HPDE6-E6E7 (cell line): ENCODE data around the gene ARHGAP42.
A peak's percentile ranks its signal among the peaks of the same experiment; 100 is the strongest.

Source experiments
- DNase-seq: peaks from one replicate; pipeline ENCODE4 v3.0.0; 2011; ENCODE audit warnings: missing footprints; ENCODE audit errors: extremely low spot score

The ARHGAP42 gene

GRCh38 chr11:100799445-100799844 is 112.4 kb downstream of the ARHGAP42 start:
- no peak for DNase-seq

- DNase-seq: no peak
Observed at GRCh38 chr11:100800202-100800601, 113.1 kb downstream of the ARHGAP42 start.

GRCh38 chr11:100801225-100801999 is 114.3 kb downstream of the ARHGAP42 start:
- no peak for DNase-seq

DNA sequence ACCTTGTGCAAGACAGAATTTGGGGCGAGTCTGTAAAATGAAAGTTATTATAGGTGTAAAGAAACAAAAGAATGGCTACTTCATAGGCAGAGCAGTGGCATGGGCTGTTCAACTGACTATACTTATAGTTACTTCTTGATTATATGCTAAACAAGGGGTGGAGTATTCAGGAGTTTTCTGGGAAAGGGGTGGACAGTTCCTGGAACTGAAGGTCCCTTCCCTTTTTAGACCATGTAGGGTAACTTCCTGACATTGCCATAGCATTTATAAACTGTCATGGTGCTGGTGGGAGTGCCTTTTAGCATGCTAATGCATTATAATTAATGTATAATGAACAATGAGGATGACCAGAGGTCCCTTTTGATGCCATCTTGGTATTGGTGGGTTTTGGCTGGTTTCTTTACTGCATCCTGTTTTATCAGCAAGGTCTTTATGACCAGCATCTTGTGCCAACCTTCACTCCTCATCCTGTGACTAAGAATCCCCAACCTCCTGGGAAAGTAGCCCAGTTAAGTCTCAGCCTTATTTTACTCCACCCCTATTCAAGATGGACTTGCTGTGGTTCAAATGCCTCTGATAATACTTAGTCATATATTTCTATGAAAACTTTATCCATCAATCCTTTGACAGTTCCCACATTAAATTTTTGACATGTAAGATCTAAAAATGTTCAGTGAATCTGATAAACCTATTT is 118.6 kb downstream of the ARHGAP42 start:
- DNase-seq: no peak

DNA sequence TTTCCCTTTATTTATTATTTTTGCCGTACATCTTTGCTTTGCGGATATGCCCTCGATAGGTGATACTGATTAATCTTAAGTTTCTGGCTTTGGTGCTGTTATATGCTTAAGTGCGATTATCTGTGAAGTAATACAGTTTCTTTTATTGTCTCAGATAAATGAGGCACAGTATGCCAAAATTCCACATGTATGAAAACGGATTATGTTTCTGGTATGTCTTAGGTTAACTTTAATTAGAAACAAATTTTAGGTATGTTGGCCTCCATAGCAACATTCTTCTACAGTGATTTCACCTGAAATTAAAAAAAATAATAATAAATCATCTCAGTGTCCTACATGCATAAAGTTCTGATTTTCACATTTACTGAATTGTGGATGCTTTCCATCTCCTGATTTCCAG is 119.2 kb downstream of the ARHGAP42 start:
- no peak for DNase-seq

DNA sequence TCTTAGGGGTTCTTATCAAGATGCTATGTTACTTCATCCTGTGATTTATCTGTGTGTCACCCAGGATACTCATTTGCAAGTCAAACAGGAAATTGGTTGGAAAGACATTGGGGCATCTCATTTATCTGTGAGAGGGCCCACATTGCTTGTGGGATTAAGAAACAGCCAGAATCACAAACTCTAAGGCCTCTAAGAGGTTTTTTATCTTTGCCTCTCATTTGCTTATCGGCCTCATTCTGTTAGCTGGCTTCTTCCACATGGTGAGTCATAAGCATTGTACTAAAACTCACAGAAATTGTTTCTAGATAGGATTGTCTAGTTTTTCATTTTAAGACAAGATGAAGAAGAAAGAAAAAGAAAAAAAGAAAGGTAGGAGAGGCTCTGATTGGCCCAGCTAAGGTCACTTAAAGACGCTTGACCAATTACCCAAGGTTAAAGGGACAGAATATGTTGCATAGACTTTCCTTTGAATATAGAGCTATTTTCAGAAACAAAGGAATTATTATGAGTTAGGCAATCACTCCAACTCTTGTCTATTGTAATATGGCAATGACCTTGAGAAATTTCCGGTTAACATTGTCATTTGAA is 121.9 kb downstream of the ARHGAP42 start:
- DNase-seq: no peak

- no peak for DNase-seq
Observed at GRCh38 chr11:100810146-100810545, 123.1 kb downstream of the ARHGAP42 start.

GRCh38 chr11:100810666-100811065 is 123.6 kb downstream of the ARHGAP42 start:
- DNase-seq: no peak

GRCh38 chr11:100812517-100812916 is 125.4 kb downstream of the ARHGAP42 start:
- DNase-seq: no peak

GRCh38 chr11:100815787-100816330 is 128.8 kb downstream of the ARHGAP42 start:
- no peak for DNase-seq

GRCh38 chr11:100816823-100817222 is 129.7 kb downstream of the ARHGAP42 start:
- DNase-seq: no peak

GRCh38 chr11:100817620-100818019 is 130.5 kb downstream of the ARHGAP42 start:
- DNase-seq: no peak

DNA sequence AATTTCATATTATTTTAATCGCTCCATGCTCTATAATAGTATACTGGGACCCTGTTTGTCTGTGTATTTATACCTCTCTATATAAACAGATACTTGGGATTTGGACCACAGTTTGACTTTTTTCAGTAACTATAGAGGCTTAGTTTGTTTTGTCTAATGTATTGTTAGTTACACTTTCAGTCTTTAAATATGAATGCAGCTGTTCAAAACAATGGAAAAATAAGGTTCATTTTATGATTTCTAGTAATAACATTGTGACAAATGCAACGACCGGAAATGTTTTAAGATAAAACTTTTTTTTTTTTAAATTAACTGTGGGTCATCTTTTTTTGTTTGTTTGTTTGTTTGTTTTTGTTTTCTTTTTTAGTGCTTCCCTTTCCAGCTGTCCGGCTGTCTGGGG is 133.5 kb downstream of the ARHGAP42 start:
- DNase-seq: no peak

DNA sequence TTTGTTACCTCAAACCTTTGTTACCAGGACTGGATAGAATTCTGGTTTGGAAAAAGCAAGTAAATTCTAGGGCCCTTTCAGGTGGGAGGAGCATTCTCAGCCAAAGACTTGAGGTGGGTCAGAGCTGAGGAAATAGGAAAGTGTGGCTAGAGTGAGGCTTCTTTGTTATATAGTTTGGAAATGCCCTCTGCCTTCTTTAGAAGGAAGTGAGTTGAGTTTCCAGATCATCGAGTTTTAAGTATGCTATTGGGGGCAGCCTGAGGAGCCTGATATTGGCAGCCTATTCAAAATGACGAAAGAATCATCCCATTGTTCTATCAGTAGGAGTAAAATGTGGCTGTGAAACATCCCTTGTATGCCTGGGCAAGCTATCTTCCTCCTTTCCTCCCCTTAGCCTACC is 134.1 kb downstream of the ARHGAP42 start:
- no peak for DNase-seq

GRCh38 chr11:100823360-100823759 is 136.3 kb downstream of the ARHGAP42 start:
- no peak for DNase-seq

- no peak for DNase-seq
Observed at GRCh38 chr11:100824041-100824809, 137.1 kb downstream of the ARHGAP42 start.

GRCh38 chr11:100825626-100826025 is 138.5 kb downstream of the ARHGAP42 start:
- no peak for DNase-seq

- peak; percentile 15 for DNase-seq
Observed at GRCh38 chr11:100827934-100828661, 141.0 kb downstream of the ARHGAP42 start.

DNA sequence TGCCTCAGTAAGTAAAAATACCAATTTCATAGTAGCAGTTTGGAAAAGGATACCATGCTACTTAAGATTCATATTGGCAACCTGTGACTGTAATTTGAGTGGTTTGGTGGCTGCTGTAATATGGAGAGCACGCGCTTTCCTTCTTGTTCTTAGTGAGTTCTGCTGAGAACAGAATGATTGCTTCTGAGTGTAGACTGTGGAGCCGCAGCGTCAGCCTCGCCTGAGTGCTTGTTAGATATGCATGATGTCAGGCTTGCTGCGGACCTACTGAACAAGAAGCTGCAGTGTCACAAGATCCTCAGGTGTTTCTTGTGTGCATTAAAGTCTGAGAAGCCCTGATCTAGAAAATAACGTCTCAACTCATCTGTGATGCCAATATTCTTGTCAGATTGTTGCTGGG is 143.2 kb downstream of the ARHGAP42 start:
- no peak for DNase-seq

- peak; percentile 48 for DNase-seq
Observed at GRCh38 chr11:100830978-100831732, 144.1 kb downstream of the ARHGAP42 start.
